GM18502 (cell line): ENCODE measurements around the gene MAF.

Experiments used
- ATAC-seq: cut with Tn5 transposase; IDR thresholded peaks from one replicate; pipeline ENCODE4 v1.9.1; 2021; ENCODE audit warnings: mild to moderate bottlenecking; ENCODE audit not compliant: unreplicated experiment, poor library complexity

Gene MAF

GRCh38 chr16:79618041-79618691, 17.6 kb upstream of the MAF start:
- ATAC-seq: no peak

DNA sequence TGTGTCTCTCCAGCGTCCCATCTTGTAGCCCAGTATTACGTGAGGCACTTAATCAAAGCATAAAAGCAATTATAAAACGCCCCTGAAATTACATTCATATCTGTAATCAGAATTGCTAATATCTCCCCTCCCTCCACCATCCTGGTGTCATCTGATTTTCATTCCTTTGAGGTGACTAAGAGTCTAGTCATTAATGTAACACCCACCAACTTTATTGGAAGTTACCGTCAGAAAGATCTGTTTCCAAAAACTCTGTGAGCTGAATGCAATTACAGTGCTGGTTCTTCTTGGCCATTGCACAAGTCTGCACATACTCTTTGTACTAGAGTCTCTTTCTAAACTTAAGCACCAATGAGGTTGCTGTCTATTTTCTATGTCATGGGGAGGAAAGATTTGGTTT, 12.5 kb upstream of the MAF start:
- ATAC-seq: no peak

DNA sequence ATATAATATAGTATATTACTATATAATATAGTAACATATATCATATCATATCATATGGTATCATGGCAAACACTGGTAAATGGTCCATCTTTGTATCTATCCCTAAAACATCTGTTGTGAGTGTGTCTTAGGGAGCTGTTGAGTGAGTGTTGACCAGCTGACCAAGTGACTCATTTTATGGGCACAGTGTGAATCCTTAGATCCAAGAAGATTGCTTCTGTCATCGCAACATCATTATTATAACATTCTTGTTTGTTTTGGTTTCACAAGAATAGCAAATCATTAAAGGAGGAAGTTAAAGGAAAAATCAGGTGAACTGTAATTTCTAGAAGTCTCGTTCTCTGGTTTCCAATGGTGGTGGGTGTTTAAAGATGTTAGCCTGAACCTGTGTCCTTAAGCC, 11.7 kb upstream of the MAF start:
- ATAC-seq: no peak

DNA sequence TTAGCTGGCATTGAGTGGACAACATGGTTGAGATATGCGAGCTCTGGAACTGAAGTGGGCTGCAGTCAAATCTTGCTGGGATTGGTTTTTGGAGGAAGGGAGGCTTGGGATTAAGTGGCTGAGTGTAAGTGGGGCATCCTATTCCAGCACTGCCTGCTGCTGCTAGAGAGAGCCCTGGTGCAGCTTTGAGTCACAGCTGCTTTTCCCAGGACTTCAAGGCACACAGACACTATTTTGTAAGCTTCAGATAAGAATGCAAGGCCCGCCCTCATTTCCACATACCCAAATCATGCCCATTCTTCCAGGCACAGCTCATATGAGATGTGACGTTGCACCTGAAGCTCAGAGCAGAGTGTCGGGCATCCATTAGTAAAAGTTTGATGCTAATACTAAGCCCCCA, 10.2 kb upstream of the MAF start:
- ATAC-seq: no peak

DNA sequence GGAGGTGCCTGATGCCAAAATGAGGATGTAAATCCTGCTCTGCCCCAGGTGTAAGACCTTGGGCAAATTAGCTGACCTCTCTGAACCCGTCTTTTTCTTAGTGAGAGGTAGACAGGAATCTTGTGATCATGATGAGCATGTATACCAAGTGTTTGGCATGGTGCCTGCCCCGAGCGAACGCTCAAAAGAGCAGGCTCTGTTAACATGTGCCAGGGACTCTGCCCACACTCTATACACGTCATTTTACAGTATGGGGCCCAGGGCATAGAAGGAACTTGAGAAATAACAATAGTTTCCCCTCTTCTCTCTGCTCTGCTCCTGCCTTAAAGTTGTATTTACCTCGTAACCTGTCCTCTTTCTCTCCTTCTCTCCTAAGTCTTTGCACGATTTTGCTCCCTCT, 9.3 kb upstream of the MAF start:
- no peak for ATAC-seq

- ATAC-seq: no peak
Measured at GRCh38 chr16:79608976-79609375, 8.4 kb upstream of the MAF start.

GRCh38 chr16:79607587-79607986, 7.0 kb upstream of the MAF start:
- no peak for ATAC-seq

- ATAC-seq: peak; percentile 80
Measured at GRCh38 chr16:79605999-79606398, 5.5 kb upstream of the MAF start.

DNA sequence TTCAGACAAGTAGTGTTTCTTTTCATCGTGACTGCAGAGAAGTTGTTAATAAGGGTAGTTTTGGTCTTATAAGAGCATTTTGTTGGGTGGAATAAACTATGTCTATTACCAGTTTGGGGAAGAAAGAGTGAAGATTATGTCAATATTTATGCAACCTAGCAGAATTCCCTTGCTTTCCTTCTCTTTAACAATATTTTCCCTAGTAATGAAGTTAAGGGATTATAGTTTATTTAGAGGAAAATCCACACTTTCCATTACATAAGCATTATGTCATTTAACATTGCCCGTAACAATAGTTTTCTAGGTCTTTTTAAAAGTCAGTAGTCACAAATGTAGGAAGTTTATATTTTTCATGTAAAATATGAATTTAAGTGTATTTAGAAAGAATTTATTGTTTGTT, 2.5 kb upstream of the MAF start:
- no peak for ATAC-seq

DNA sequence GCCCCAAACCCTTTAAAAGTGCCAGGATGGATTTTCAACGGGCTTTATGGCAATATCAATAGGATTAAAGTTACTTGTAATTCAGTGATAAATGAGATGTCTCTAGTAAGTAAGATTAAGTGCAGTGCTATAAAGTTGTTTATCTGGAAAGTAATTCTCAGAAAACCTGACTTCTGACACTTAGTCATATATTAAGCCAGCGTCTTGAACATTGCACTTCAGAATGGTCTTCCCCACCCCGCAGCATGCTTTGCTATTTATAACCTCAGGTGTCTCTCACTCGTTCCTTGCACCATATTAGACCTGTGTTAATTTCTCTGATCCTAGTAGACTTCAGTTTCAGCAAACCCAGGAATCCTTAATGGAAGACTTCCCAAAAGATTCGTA, 2.1 kb upstream of the MAF start:
- ATAC-seq: no peak

DNA sequence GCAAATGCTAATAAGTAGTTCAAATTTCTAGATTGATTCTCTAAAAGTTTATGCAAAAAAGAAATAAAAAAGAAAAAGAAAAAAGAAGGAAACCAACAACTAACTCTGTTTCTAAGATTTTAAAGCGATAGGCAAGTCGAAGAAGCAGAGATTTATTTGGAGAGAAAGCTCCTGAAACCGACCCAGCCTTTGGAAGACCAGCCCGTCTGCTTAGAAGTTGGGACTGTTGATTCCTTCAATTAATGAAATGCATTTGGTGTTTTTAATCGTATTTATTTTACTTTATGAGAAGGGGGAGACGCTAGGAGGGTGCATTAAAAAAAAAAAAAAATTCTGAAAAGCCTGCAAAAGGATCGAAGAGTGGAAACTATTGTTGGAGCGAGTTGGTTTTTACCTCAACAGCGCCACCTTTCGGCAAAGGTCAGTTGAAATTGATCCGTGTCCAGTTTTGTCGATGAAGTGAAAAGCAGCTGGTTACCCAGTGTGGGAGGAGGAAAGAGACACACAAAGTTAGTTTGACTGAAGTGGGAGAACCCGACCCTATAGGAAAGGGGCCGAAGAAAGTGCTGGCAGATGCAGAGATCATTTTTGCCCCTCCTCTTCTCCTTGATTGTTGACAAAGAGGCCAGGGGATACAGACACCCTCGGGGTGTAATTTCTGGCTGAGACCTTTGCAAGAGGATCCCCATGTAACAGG, 1.5 kb upstream of the MAF start:
- no peak for ATAC-seq

DNA sequence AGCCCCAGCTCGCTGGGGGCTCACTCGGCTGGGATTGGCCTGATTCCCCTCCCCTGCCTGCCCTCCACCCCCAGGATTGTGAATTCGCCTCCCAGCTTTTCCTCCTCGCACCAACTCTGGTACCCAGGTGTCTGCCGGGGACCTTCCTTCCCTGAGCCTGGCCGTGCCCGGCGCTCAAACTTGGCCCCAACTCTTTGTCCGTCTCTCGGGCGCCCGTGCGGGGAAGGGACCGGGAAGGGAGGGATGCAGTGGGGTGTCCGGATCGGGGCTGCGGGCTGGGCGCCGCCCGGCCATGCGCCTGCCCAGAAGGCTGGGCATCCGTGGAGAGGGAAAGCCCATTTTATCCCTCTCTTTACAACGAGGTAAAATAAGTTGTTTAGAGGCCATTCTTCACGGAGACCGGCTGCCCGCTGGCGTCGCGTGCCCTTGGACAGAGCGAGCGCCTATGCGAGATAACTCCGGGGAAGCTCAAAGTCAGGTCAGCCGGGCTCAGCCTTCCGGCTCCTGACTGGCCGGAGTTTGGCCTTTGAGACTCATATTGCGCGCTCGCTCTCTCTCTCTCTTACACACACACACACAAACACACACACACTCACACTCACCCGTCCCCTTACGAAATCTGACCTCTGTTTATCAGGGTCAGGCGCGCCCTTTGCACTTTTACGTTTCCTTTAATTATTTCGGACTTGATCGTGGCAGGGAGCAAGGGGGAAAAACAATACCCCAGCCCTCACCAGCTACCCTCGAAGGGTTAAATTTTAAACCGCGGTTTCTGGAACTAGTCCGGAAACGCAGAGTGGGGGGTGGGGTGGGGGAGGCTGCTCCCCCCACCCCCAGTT, 774 bp upstream of the MAF start:
- no peak for ATAC-seq

- no peak for ATAC-seq
Measured at GRCh38 chr16:79599837-79600637, 500 bp downstream of the MAF start.

- ATAC-seq: no peak
Measured at GRCh38 chr16:79599256-79599836, 1.2 kb downstream of the MAF start.

- no peak for ATAC-seq
Measured at GRCh38 chr16:79598348-79599181, 2.0 kb downstream of the MAF start.

DNA sequence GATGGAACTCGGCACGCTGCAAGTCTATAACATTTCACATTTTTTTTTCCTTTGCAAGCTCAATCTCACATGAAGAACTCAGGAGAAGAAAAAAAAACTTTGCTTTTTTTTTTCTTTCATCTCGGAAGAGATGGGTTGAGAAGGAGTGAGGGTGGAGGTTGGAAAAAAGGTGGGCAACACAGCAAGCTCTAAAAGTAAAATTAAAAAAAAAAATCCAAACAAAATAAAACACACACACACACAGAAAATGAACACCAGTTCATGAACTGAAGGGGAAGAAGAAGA, 2.5 kb downstream of the MAF start:
- ATAC-seq: no peak

- ATAC-seq: no peak
Measured at GRCh38 chr16:79597277-79598062, 3.1 kb downstream of the MAF start.

DNA sequence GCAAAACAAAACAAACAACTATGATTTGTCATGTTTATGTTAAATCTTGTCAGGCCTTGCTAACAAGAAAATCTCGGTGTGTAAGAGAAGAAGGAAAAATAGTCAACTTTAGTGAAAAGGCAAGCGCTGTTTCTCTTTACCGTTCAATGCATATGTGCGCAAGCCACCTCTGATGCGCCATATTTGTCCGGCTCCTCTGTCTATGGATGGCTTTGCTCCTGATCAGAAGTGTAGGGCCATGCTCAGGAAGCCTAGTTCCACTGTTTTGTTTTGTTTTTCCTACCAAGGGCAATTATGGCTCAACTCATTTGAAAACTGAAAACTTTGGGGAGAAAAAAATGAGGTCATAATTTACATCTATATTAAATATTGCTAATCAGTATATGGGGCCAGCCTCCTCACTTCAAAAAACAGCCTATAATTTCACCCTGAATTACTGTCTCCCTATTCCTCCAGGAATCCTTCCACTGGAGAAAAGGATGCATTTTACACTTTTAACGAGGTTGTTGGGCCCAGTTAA, 4.5 kb downstream of the MAF start:
- ATAC-seq: no peak

GRCh38 chr16:79595231-79595641, 5.3 kb downstream of the MAF start:
- no peak for ATAC-seq
